Measurements from ENCODE around the gene UNK.
"Not testable (repeated sequence)": the region's sequence is repeated elsewhere in the genome, so short reads cannot be mapped to it uniquely, and the experiment has no call there.

Gene UNK

DNA sequence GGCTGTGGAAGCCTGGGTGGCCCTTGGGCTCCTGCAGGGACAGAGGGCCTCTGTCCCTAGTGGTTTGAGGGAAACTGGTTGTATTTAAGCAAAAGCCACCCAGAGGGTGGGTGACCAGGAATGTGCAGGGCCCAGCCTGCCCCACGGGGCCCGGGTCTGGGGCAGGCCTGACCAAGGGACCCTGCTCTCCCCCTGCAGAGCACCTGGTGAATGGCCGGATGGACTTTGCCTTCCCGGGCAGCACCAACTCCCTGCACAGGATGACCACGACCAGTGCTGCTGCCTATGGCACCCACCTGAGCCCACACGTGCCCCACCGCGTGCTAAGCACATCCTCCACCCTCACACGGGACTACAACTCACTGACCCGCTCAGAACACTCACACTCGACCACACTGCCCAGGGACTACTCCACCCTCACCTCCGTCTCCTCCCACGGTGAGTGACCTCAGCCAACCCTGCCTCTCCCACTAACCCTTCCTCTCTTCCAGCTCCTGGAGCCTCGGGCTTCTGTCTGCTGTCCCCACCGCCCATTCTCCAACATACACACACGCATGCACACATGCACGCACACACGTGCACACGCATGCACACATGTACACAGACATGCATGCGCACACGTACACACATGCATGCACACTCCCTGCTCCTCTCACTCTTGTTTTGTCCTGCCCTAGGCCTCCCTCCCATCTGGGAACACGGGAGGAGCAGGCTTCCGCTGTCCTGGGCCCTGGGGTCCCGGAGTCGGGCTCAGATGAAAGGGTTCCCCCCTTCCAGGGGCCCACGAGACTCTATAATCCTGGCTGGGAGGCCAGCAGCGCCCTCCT, 30.0 kb upstream of the UNK start:
- DNase-seq (ENCODE audit: low read depth in 2 of 2) = no peak

DNA sequence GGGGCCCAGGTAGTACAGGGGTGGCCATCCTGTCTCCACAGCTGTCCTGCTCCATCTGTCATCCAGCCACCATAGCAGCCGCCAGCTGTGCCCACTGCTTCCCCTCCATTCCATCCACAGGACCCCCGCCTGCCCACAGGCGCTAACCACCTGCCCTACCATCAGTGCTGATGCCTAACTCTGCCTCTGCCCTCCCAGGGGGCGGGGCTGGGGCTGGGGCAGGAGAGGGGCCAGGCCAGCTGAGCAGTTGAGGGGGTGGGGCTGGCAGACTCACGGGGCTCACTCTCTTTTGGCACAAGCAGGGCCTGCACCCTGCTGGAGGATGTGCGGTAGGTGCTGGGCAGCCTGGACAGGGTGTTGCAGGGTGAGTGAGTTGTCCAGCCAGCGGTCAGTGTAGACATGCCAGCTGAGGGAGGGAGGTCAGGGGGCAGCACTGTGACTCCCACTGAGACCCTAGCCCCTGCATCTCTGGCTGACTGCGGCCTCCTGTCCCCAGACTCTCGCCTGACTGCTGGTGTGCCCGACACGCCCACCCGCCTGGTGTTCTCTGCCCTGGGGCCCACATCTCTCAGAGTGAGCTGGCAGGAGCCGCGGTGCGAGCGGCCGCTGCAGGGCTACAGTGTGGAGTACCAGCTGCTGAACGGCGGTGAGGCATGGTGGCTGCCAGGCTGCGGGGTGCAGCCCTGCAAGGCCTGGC, 29.3 kb upstream of the UNK start:
- no peak for DNase-seq (ENCODE audit: low read depth in 2 of 2)

- no peak for DNase-seq (ENCODE audit: low read depth in 2 of 2)
These were observed 28.6 kb upstream of the UNK start for GRCh38 chr17:75755990-75756389.

- DNase-seq (ENCODE audit: low read depth in 2 of 2) = no peak
These were observed 28.0 kb upstream of the UNK start for GRCh38 chr17:75756451-75757085.

DNA sequence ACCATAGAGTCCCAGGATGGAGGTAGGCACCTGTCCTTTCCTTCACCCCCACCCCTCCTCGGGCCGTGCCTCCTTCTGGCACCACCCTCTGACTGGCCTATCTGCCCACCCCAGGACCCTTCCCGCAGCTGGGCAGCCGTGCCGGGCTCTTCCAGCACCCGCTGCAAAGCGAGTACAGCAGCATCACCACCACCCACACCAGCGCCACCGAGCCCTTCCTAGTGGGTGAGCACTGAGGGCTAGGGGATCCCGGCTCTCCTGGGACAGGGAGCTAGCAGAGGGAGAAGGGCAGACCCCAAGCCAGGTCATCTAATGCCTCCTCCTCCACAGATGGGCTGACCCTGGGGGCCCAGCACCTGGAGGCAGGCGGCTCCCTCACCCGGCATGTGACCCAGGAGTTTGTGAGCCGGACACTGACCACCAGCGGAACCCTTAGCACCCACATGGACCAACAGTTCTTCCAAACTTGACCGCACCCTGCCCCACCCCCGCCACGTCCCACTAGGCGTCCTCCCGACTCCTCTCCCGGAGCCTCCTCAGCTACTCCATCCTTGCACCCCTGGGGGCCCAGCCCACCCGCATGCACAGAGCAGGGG, 27.4 kb upstream of the UNK start:
- DNase-seq (ENCODE audit: low read depth in 2 of 2) = no peak

GRCh38 chr17:75758131-75758905, 26.3 kb upstream of the UNK start:
- no peak for DNase-seq (ENCODE audit: low read depth in 2 of 2)

DNA sequence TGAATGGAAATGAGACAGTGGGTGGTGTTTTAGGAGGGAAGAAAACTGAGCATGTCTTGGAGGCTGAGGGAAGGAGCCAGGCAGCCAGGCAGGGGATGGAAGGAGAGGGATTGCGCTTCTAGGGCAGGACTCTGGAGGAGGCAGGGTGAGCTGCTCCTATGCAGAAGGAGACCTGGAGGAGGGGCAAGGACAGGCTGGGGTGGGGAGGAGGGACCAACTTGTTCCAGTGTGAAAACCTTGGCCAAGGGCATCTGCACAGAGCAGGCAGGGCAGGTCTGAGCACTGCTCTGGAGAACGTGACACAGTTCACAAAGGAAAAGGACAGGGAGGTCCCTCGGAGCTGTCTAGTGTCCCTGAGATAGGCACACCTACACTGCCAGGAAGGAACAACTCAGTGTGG, 25.1 kb upstream of the UNK start:
- DNase-seq (ENCODE audit: low read depth in 2 of 2) = no peak

DNA sequence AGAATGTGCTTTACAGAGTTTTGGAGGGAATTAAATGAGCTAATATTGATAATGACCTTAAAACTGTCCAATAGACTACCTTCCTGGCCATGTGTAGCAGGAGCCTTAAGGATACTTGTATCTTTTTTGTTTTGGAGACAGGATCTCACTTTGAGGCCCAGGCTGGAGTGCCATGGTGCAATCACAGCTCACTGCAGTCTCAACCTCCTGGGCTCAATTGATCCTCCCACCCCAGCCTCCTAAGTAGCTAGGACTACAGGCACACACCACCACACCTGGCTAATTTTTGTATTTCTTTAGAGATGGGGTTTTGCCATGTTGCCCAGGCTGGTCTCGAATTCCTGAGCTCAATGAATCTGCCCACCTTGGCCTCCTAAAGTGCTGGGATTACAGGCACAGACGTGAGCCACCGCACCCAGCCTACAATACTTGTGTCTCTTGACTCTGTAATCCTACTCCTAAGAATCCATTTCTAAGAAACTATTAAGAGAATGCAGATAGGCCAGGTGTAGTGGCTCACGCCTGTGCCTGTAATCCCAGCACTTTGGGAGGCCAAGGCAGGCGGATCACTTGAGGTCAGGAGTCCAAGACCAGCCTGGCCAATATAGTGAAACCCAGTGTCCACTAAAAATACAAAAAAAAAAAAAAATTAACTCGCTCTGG, 24.5 kb upstream of the UNK start:
- not testable (repeated sequence) for DNase-seq (ENCODE audit: low read depth in 2 of 2)

DNA sequence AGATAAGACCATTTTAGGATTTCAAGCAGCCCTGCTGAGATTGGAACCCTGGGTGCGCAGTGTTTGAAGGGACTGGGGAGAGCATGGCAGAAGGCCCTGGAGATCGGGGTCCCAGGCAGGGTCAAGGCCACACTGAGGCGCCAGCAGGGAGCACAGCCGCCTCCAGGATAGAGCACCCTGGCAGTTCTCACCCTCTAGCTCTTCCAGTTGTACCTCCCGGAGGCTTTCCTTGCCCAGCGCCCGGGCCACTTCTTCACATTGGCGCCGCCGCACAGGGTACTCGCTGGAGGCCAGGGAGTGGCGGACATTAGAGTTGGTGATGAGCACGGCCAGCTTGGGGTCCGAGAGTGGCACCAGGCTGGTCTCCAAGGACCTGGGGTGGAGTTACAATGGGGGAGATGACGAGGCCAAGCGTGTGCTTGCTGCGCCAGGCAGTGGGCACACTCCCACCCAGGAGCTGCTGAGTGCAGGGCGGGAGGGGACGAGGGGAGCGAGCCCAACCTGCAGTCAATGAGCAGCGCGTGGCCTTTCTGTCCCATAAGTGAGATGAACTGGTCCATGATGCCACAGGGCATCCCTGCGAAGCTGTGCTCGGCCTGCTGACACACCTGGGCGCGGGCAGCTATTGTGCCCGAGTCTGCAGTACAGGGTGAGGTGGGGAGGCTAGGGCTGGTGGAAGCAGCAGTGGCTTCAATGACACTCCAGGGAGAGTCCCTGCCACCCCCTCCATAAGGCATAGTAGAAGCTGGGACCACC, 21.9 kb upstream of the UNK start:
- DNase-seq (ENCODE audit: low read depth in 2 of 2) = no peak

DNA sequence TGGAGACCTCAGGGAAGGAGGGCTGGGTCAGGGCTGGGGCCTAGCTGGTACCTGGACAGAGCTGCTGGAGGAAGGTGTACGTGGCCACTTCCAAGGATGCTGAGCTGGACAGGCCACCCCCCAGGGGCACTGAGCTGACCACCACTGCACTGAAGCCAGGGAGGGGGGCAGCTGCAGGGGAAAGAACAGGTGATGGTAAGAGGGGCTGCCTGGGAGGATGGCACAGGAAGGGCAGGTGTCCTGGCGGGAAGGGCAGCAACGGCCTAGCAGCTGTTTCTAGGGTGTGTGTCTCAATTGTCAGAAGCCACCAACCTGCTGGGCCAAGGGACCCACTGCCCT, 21.4 kb upstream of the UNK start:
- no peak for DNase-seq (ENCODE audit: low read depth in 2 of 2)

DNA sequence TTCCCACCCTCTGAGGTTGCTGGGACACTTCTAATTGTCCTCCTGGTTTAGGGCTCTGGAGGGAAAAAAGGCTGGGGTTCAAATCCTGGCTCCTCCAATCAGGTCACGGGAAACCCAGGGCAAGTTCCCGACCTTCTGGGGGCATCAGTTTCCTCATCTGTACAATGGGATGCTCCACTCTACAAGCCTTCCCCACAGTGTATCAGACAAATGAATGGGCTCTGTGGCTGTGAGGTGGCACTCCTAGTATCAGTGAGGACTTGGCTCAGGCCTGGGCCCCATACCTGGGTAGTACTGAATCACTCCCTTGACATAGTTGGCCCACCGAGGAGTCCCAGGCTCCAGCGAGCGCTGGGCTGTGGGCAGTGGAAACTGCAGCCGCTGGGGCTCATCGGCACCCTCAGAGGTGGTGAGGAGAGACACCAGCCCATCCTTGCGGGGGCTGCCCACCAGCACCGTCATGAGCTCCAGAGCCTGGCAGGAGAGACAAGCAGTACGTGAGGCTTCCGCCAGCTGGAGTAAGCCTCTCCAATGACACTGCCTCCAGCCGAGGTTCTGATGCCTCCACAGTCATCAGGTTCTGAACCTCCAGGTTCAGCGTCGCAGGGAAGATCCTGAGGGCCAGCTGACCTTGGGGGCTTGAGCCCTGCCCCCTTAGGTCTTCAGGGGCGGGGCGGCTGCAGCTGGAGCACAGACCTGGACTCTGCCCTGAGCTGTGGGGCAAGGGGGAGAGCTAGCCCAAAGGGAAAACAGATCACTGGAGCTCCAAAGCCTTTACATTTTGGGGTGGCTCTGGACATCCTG, 20.8 kb upstream of the UNK start:
- DNase-seq (ENCODE audit: low read depth in 2 of 2) = no peak

- no peak for DNase-seq (ENCODE audit: low read depth in 2 of 2)
These were observed 20.2 kb upstream of the UNK start for GRCh38 chr17:75764417-75764710.

GRCh38 chr17:75764711-75765421, 19.7 kb upstream of the UNK start, which contains the start of gene GALK1:
TSS of gene GALK1 (minus strand) at chr17:75765192. CDS start at chr17:75765136, 56 bp downstream.
- DNase-seq (ENCODE audit: low read depth in 2 of 2) = peak in 1 of 2 donors; percentile 69

DNA sequence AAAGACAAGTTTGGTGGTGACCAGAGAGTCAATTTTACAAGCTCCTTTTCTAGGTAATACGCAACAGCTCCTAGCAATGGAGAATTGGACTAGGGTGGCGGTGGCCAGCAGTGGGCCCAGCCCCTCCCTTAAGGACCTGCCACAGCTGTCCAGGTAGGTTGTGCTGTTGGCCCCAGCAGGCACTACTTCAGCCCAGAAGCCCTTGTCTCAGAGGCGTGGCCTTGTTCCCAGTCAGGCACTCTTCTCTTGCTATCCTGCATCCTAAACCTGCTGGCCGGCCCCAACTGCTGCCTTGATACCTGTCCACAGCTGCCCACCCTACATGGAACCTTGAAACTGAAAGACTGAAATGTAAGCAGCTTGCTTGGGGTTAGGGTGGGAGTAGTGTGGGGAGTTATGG, 18.6 kb upstream of the UNK start:
- DNase-seq (ENCODE audit: low read depth in 2 of 2) = no peak

GRCh38 chr17:75767881-75768280, 16.7 kb upstream of the UNK start:
- DNase-seq (ENCODE audit: low read depth in 2 of 2) = no peak

GRCh38 chr17:75769536-75769935, 15.1 kb upstream of the UNK start:
- no peak for DNase-seq (ENCODE audit: low read depth in 2 of 2)

DNA sequence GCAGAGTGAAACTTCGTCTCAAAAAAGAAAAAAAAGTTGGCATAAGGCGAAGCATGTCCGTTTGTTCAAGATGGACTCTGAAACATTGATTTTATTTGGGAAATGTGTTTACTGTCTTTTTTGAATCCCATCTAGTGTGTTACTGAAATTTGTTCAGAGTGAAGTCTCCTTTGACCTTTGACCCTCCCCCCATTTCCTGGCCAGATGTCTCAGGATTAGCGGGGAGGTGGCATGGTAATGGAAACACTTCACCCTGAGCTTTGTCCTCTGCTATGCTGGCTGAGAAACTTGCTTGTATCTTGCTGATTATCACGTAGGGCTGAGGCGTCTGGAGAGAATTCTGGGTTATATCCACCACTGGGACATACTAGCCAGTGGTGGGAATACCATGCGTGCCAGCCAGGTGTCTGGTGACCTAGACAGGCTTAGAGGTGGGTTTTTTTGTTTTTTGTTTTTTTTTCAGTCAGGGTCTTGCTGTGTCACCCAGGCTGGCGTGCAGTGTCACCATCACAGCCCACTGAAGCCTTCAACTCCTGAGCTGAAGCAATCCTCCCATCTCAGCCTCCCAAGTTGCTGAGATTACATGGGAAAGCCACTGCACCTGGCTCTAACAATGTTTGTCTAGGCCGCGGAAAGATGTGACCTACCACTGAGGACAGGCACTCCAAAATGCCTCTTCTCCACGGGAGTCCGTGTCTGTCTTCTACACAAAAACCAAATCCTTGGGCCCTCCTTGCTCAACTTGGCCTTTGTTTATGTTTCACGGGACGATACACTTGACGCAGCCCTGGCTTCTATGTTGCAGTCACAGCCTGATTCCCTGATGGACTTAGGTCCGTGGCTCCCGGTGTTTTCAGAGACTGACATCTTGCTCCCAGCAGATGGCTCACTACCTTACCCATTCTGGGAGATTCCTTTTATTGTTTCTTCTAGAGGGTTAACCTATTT, 13.0 kb upstream of the UNK start:
- no peak for DNase-seq (ENCODE audit: low read depth in 2 of 2)

All from stimulated activated CD8-positive, alpha-beta memory T cell treated with anti-CD3 and anti-CD28 coated beads, Interleukin-7, amount 100 ng/mL, for 4 hours (primary cell).